HepG2 (cell line): ENCODE results near the gene UBALD1. TPM values are rescaled to one million over a fixed set of nuclear protein-coding genes. Genes with fewer than 3 reads are reported as not detected.

Experiments
- ATAC-seq: fragments of 200-7000 bp; cut with Tn5 transposase; 3 replicates; pipeline ENCODE4 v1.9.1; 2020; ENCODE audit warnings: mild to moderate bottlenecking, moderate library complexity
- BruUV-seq: library from RNA; stranded (reverse); fragments of 400-500 nt; replicated peaks from 2 replicates; lab custom pipeline; 2021; lab: Mats Ljungman, UMichigan
- CTCF ChIA-PET: fragments of 300-600 bp; formaldehyde crosslinking; extraction: SDS; loops from one replicate; lab custom pipeline; 2021; ENCODE audit warnings: low total read pairs, inconsistent platforms, low intra/inter-chr PET ratio; lab: Yijun Ruan, JAX
- POLR2A ChIA-PET: fragments of 350-600 bp; sonication (Branson Sonifier 250); formaldehyde crosslinking; loops from one replicate; lab custom pipeline; 2020; ENCODE audit warnings: antibody characterized with exemption, inconsistent platforms; lab: Yijun Ruan, JAX
- DNase-seq: peaks from one replicate; pipeline ENCODE4 v3.0.0-alpha.2; 2015; ENCODE audit warnings: low spot score
- FAIRE-seq: peaks from 3 replicates; lab custom pipeline; 2011; peaks lifted over from hg19 to GRCh38; lab: Jason Lieb, UNC
- H2AFZ ChIP-seq: one replicate; pipeline ENCODE4 v1.6.1; 2011; ENCODE audit warnings: low read length, inconsistent platforms
- H3K27ac ChIP-seq: fragments of 300-600 bp; 3 replicates; pipeline ENCODE4 v1.8.0; 2011; ENCODE audit warnings: mixed run types, mild to moderate bottlenecking, mixed read lengths, low read length, inconsistent platforms; ENCODE audit not compliant: insufficient read depth; ENCODE audit errors: extremely low read length
- H3K27me3 ChIP-seq, 2 experiments: fragments of 200-600 bp in 1 of 2; 2 replicates in 1 of 2; 3 replicates in 1 of 2; pipeline versions ENCODE4 v1.6.0 to v1.8.0; 2011; ENCODE audit warnings: low read length in 2 of 2, mild to moderate bottlenecking in 2 of 2, moderate library complexity in 2 of 2, inconsistent platforms in 1 of 2; ENCODE audit not compliant: insufficient read depth in 2 of 2, control insufficient read depth in 1 of 2
- H3K36me3 ChIP-seq, 2 experiments: fragments of 200-600 bp in 1 of 2; replicated peaks in 1 of 2; 2 replicates in 1 of 2; 3 replicates in 1 of 2; pipeline versions ENCODE4 v1.5.1 to v1.8.0; 2011; ENCODE audit warnings: low read length in 2 of 2, inconsistent platforms in 1 of 2; ENCODE audit not compliant: insufficient read depth in 2 of 2, control insufficient read depth in 1 of 2
- H3K4me1 ChIP-seq: 2 replicates; pipeline ENCODE4 v1.5.1; 2012; ENCODE audit warnings: low read length, inconsistent platforms; ENCODE audit not compliant: insufficient read depth
- H3K4me2 ChIP-seq: 2 replicates; pipeline ENCODE4 v1.6.0; 2011; ENCODE audit warnings: low read depth, low read length, inconsistent platforms
- H3K4me3 ChIP-seq, 3 experiments: fragments of 200-600 bp in 1 of 3; sonication (generic), shearing (Covaris generic) in 1 of 3; replicated peaks in 1 of 3; 2 replicates each; pipeline ENCODE4 v1.5.1; 2011 to 2016; ENCODE audit warnings: low read length in 3 of 3, inconsistent platforms in 2 of 3, low read depth in 2 of 3, mild to moderate bottlenecking in 2 of 3, control low read depth in 1 of 3, mixed read lengths in 1 of 3; ENCODE audit not compliant: insufficient read depth in 1 of 3
- H3K79me2 ChIP-seq: one replicate; pipeline ENCODE4 v1.6.1; 2011; ENCODE audit warnings: low read length, inconsistent platforms; ENCODE audit not compliant: insufficient read depth
- H3K9ac ChIP-seq: 2 replicates; pipeline ENCODE4 v1.6.0; 2011; ENCODE audit warnings: mild to moderate bottlenecking, low read depth, low read length, inconsistent platforms; ENCODE audit not compliant: insufficient read depth
- H3K9me3 ChIP-seq: 2 replicates; pipeline ENCODE4 v1.5.1; 2012; ENCODE audit warnings: mild to moderate bottlenecking, low read length
- H4K20me1 ChIP-seq: 2 replicates; pipeline ENCODE4 v1.6.0; 2011; ENCODE audit warnings: inconsistent platforms, mild to moderate bottlenecking, low read length, moderate library complexity; ENCODE audit not compliant: insufficient read depth
- ATF6 ChIP-seq: sonication (generic); formaldehyde crosslinking; conservative IDR thresholded peaks from 2 replicates; pipeline ENCODE4 v1.4.0; 2020; ENCODE audit warnings: missing genetic modification reagents
- HHEX ChIP-seq: IDR thresholded peaks from 2 replicates; pipeline ENCODE4 v1.6.1; 2016; ENCODE audit warnings: control low read depth
- SATB2 ChIP-seq: sonication (generic); formaldehyde crosslinking; IDR thresholded peaks from 2 replicates; pipeline ENCODE4 v1.5.0; 2020; ENCODE audit warnings: missing genetic modification reagents
- SOX5 ChIP-seq: IDR thresholded peaks from 2 replicates; pipeline ENCODE4 v1.6.1; 2016; ENCODE audit warnings: borderline replicate concordance
- ZBTB40 ChIP-seq, 2 experiments: fragments of 450-650 bp in 1 of 2; sonication (generic) in 1 of 2; formaldehyde crosslinking in 1 of 2; IDR thresholded peaks; 2 replicates each; pipeline versions ENCODE4 v1.6.1 to v1.8.0; 2016 to 2022; ENCODE audit warnings: antibody characterized with exemption in 1 of 2, mild to moderate bottlenecking in 1 of 2, missing genetic modification reagents in 1 of 2
- ZNF484 ChIP-seq: sonication (generic); formaldehyde crosslinking; IDR thresholded peaks from 2 replicates; pipeline ENCODE4 v1.5.1; 2020; ENCODE audit warnings: mild to moderate bottlenecking, low read depth, missing genetic modification reagents, borderline replicate concordance
- ZNF543 ChIP-seq: sonication (generic); formaldehyde crosslinking; IDR thresholded peaks from 2 replicates; pipeline ENCODE4 v1.4.0; 2020; ENCODE audit warnings: mild to moderate bottlenecking, missing genetic modification reagents
- ZNF577 ChIP-seq: sonication (generic); formaldehyde crosslinking; IDR thresholded peaks from 2 replicates; pipeline ENCODE4 v1.4.0; 2020; ENCODE audit warnings: mild to moderate bottlenecking, low read depth, missing genetic modification reagents, borderline replicate concordance
- ZNF589 ChIP-seq: sonication (generic); formaldehyde crosslinking; conservative IDR thresholded peaks from 2 replicates; pipeline ENCODE4 v1.8.0; 2022; ENCODE audit warnings: mild to moderate bottlenecking, moderate library complexity, missing genetic modification reagents
- ZNF792 ChIP-seq: IDR thresholded peaks from 2 replicates; pipeline ENCODE4 v1.6.1; 2016
- WGBS: methylation state at CpG from one replicate; pipeline ENCODE4 v1.1.6; 2017; ENCODE audit warnings: low lambda C conversion rate; 5-methylcytosine and 5-hydroxymethylcytosine counted together
- in situ Hi-C: cut with HindIII; loops from 2 replicates; pipeline ENCODE4 v1.10.0; 2017; ENCODE audit warnings: low pct_unique_long_range_greater_than_20kb; ENCODE audit not compliant: extremely low pct_ligation_motif_present
- intact Hi-C: fragments of 100-400 bp; cut with micrococcal nuclease; formaldehyde crosslinking; loops from one replicate; pipeline ENCODE4 v1.10.0; 2022; ENCODE audit not compliant: unreplicated experiment
- polyA plus RNA-seq, 8 experiments: library from polyadenylated mRNA; depleted of rRNA in 3 of 8; stranded (reverse) in 7 of 8; unstranded in 1 of 8; fragments of >200 nt; fragmentation: Illumina TruSeq in 4 of 8; extraction: Trizol in 4 of 8; gene quantifications; 2 replicates each; pipeline versions ENCODE4 v1.2.1 to v1.2.3, GENCODE V29; 2011 to 2016; ENCODE audit warnings: low read depth in 4 of 8, missing spikeins in 1 of 8, mixed read lengths in 1 of 8; ENCODE audit not compliant: insufficient read depth in 1 of 8
- total RNA-seq, 5 experiments: library from RNA; depleted of rRNA; stranded (reverse); fragments of >200 nt; fragmentation: Illumina TruSeq; extraction: Trizol; gene quantifications; 2 replicates each; pipeline ENCODE4 v1.2.3, GENCODE V29; 2016; ENCODE audit warnings: low read depth in 1 of 5

UBALD1 gene
- total and polyA plus RNA-seq, 2 of the 13 experiments (the other 11 are each of a cell fraction or from before 2014, with no cell fraction given): 6.8 to 12.3 TPM

GRCh38 chr16:4610011-4611005 lies 4.4 kb downstream of the UBALD1 start:
- FAIRE-seq (no peak), ATAC-seq (no peak), DNase-seq (no peak)
- Histone ChIP-seq H2AFZ (no peak overlapping the region), H4K20me1 (peaks cover 31% of the 10 kb centered on the region; the same call in 1 of the 2 replicates), H3K4me3 (no peak overlapping the region), H3K4me1 (peaks cover 33% of the 10 kb centered on the region), H3K9ac (no peak overlapping the region), H3K9me3 (no peaks in the 10 kb centered on the region), H3K27me3 (no peaks in the 10 kb centered on the region; a peak in 1 of 5 replicates), H3K36me3 (peaks cover 8 to 31% of the 10 kb centered on the region in 2 experiments; a peak in 3 of 5 replicates), H3K4me2 (no peak overlapping the region), H3K27ac (no peak overlapping the region), H3K79me2 (peaks cover 38% of the 10 kb centered on the region)
- ChIA-PET CTCF (no interaction called here), POLR2A (interaction anchor here (0.6 kb wide), 1 partner anchor 157 kb away, joined by 3 read pairs; no protein-coding TSS in a partner anchor)
- TF ChIP-seq ZBTB40 (IDR thresholded peaks at IDR 0.05) (no peak), ZBTB40 (CRISPR knock-in tag; IDR thresholded peaks at IDR 0.05) (no peak), SOX5 (CRISPR knock-in tag) (no peak), HHEX (CRISPR knock-in tag) (no peak), ATF6 (no peak), ZNF543 (CRISPR knock-in tag) (no peak), ZNF484 (no peak), ZNF577 (CRISPR knock-in tag) (no peak), ZNF792 (no peak), SATB2 (CRISPR knock-in tag) (no peak), ZNF589 (no peak)
- intact Hi-C loops: loop anchor here (10.0 kb wide), 1 partner anchor 344 kb away; the partner anchor contains the start of gene SEC14L5
- 98% methylated on average over 8 of the region's 32 CpGs for WGBS
- no TSS peak for BruUV-seq
- in situ Hi-C loops: no loop called here
